Thyroid gland (tissue), 4 donors: ENCODE measurements around the gene RTBDN.
A peak's percentile ranks its signal among the peaks of the same experiment; 100 is the strongest.

ENCODE experiments used
- POLR2A ChIP-seq, 2 donors: fragments of 450-650 bp; IDR thresholded peaks; one replicate each; pipeline ENCODE4 v1.6.1; 2017; ENCODE audit warnings: antibody characterized with exemption in 2 of 2, mild to moderate bottlenecking in 2 of 2, moderate library complexity in 1 of 2
- TF ChIP-seq, protein P1 (sequence below), 6 experiments: fragments of 200-600 bp in 3 of 6; fragments of 450-650 bp in 3 of 6; sonication (generic) in 3 of 6; IDR thresholded peaks; one replicate each; pipeline ENCODE4 v1.5.1; 2016 to 2019; ENCODE audit warnings: antibody characterized with exemption in 6 of 6, mild to moderate bottlenecking in 2 of 6, inconsistent platforms in 1 of 6, moderate library complexity in 1 of 6

DNA sequence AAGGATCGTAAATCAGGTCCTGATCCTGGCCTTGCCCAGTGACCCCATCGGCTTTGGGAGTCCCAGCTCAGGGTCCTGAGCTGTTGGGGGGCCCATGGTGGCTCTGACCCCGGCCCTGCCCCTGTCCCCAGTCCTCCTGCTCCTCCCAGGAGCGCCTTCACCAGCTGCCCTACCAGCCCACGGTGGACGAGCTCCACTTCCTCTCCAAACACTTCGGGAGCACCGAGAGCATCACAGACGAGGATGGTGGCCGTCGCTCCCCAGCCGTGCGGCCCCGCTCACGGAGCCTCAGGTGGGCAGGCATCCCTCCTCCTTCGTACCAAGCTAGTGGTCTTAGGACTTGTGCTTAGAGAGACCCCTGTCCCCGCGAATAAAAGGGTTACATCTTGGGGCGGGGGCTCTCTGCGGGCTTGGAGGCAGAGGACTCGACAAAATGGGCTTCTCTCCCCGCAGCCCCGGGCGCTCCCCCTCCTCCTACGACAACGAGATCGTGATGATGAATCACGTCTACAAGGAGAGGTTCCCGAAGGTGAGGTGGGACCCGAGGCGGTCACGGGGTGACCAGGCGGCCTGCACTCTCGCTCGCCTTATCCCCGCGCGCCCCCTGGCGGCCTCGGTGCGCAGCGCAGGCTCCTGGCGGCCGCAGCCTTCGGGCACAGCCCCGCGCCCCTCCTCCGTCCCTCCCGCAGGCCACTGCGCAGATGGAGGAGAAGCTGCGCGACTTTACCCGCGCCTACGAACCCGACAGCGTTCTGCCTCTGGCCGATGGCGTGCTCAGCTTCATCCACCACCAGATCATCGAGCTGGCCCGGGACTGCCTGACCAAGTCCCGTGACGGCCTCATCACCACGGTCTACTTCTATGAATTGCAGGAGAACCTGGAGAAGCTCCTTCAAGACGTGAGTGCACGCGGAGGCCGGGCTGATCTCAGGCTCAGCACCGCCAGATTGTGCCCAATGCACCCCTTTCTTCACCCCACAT is 13.1 kb upstream of the RTBDN start:
- TF ChIP-seq, protein P1, sequence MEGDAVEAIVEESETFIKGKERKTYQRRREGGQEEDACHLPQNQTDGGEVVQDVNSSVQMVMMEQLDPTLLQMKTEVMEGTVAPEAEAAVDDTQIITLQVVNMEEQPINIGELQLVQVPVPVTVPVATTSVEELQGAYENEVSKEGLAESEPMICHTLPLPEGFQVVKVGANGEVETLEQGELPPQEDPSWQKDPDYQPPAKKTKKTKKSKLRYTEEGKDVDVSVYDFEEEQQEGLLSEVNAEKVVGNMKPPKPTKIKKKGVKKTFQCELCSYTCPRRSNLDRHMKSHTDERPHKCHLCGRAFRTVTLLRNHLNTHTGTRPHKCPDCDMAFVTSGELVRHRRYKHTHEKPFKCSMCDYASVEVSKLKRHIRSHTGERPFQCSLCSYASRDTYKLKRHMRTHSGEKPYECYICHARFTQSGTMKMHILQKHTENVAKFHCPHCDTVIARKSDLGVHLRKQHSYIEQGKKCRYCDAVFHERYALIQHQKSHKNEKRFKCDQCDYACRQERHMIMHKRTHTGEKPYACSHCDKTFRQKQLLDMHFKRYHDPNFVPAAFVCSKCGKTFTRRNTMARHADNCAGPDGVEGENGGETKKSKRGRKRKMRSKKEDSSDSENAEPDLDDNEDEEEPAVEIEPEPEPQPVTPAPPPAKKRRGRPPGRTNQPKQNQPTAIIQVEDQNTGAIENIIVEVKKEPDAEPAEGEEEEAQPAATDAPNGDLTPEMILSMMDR (IDR thresholded peaks at IDR 0.05): peak; percentile 80 to 99 (median 98)
- TF ChIP-seq POLR2A (IDR thresholded peaks at IDR 0.05): no peak
